ENCODE data around the gene SUGCT. TPM values are rescaled to one million over a fixed set of nuclear protein-coding genes. Genes with fewer than 3 reads are reported as not detected.
"Not testable (repeated sequence)": the region's sequence is repeated elsewhere in the genome, so short reads cannot be mapped to it uniquely, and the experiment has no call there.

Gene SUGCT
- total RNA-seq, 1 donor from 2014 or later: 9.9 TPM

DNA sequence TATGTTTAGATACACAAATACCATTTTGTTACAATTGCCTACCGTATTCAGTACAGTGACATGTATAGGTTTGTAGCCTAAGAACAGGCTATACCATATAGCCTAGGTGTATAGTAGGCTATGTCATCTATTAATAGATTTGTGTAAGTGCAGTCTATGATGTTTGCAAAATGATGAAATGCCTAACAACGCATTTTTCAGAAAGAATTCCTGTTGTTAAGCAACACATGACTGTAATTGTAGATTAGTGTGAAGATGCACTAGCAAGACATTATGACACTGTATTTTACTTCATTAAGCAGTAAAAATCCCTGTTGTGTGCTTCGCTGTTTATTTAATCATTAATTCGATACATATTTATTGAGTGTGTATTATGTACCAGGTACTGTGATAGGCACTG lies 446.0 kb downstream of the SUGCT start:
- DNase-seq: no peak

DNA sequence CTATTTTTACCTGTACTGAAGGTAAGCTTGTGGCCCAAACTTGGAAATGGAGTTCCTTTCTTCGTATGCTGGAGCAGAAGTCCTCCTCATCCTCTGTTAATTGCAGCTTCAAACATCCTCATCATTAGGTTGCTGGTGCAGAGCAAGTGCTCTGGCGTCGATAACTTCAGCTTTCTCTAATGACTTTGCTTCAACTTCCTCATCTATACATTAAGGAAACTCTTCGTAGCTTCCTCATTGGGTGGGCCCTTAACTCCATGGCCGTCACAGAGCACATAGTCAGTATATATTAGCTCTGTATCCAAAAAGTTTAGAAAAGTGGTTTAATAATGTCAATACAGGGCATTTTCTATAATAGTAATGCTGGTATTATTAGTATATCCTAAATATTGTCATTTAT lies 447.7 kb downstream of the SUGCT start:
- DNase-seq: no peak

DNA sequence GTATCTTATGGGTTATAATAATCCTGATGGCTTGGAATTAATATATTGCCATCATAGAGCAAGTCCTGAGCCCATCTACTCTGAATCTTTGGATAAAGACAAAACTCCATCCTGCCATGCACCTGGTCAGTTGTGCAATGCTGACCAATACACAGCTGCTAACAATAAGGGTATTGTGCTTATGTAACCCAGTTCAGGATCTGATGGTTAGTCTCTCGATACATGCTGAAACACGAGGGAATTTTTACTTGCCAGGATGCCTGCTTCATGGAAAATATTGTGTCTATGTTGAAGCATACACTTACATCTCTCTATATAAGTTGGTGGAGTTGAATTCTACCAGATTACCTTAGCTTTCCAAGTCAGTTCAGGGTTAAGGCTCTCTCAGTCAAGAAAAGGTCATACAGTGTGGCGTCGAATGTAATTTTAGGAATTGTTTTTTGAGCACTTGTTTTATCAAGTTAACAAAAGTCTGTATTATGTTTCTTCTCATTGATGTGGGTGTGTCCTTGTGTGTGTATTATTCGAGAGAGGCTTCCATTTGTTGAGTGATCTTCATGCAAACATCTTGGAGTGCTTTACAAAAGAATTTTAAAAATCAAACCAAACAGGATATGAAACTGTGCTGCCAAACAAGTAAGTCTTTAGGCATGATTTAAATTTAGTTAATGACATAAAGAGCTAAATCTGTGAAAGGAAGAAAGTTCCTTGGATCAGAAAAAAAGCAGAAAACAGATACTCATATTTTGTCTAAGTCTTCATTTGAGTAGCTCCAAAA lies 449.1 kb downstream of the SUGCT start:
- peak; percentile 68 for DNase-seq

DNA sequence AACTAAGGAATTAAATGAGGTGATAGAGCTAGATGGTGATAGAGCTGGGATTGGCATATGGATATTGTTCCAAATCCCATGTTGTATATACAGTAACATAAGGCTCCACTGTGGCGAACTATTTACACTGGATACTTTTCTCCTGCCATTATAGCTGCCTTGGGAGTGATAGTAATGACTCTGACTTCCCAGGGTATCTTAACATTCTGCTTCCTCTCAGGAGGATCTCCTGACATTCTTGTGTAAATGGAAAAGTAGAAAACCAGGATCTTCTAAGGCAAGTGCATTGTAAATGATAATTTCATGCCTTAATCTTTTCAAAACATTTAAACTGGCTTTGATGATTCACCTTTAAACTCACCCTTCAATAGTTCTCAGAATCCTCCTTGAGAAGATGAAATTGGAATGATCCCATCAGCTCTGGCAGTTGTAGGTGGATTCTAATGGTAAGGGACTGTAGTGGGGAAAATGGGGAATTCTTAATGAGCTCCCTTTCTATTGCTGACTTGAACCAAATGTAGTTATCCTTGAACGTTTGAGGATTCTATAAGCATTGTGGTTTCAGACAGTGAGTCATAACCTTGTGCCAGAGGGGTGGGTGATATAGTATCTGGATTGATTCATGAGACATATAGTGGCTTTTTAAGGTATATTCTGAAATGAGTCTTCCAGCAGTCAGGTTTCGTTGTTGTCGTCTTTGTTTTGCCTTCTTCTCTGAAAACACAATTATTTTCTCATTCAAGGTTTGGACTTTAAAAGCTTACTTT lies 450.0 kb downstream of the SUGCT start:
- no peak for DNase-seq

DNA sequence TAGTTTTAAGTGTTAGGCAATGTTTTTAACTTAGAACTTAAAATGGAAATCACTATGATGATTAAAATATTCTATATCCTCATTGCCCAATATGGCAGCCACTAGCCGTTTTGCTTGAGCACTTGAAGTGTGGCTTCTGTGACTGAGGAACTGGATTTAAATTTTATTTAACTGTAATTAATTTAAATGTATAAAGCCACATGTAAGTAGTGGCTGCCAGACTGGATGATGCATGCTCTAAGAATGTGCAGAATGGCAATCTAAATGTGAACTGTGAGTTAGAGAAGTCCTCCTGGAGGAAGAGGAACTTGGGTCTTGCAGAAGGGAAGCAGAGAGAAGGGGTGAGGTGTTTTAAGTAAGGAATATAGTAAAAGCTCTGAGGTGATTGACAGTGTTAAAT lies 451.4 kb downstream of the SUGCT start:
- no peak for DNase-seq

DNA sequence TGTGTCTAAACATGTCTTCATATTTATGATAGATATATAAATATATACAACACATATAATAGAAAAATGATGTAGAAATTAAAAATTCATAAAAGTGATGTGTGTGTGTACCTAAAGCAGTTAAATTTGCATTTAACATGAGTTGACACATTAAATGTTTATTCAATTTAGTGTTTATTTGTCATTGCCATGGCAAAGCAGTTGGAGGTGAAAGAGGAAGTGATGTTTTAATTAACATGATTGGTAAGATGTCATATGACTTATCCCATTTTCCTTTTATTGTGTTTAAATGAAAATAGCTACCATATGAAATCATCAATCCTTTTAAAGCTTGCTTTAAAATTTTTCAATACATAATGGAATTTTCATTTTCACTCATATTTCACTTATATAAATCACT lies 452.6 kb downstream of the SUGCT start:
- DNase-seq: no peak

DNA sequence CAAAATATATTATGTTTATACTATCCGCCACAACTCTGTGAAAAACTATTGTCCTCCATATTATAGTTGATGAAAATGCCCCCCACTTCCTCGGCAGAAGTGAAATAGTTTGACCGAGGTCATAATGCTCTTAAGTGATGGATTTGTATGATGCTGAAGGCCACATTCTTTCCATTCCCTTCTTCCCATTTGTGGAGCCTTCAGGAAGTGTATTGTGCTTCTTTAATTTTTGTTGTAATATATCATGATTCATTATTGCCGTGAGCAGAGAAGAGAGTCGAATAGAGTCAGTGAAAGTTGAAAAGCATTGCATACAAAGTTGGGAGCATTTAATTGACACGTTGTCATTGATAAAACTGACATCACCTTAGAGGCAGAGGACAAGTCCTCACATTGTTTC lies 460.3 kb downstream of the SUGCT start:
- no peak for DNase-seq

DNA sequence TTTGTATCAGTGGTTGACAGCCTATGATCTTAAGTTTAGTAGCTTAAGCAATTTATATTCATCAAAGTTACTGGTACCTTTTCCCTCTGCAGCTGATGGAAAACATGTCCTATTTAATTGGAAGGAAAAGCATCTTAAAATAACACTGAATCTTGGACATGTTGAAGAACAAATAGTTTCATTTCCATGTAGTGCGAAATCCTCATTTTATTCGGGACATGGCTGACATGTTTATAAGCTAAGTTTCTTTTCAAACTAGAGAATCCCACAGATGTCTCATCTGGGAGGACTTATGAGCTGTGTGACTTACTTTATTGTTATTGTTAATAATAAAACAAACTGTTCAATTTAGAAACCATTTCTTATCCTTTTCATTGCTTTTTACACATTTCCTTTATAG lies 461.0 kb downstream of the SUGCT start:
- DNase-seq: peak; percentile 17

DNA sequence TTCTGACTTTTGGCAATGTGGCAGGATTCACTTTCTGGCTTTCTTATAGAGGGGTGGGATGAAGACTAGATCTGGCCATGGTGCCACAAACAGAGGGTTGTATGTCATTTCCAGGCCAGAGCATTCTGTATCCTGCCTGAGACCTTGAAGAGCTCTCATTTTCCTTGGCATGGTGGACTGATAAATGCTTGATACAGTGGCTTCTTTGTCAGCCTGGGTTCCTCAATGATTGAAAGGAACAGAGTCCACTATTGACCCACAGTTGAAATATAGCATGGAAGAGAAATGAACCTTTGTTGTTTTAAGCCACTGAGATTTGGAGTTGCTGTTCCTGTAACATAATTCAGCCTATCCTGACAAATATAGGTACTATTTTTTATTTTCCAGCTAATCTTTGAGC lies 462.7 kb downstream of the SUGCT start:
- no peak for DNase-seq

DNA sequence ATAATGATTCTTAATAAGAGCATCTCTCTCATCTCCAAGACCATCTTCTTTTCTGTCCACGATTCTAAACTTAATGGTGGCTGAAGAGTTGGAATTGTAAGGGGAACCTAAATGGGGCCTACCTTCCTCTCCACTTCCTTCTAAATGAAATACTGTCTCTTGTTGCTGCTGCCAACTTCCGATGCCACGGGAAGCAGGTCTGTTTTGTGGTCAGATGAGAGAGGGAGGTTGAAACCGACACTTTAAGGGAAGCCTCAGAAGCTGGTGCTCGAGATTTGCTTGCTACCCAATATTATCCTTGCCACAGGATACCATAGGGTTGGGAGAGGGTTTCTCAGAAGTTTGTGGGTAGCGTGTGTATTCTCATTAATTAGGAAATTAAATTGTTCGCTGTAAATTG lies 464.1 kb downstream of the SUGCT start:
- no peak for DNase-seq

DNA sequence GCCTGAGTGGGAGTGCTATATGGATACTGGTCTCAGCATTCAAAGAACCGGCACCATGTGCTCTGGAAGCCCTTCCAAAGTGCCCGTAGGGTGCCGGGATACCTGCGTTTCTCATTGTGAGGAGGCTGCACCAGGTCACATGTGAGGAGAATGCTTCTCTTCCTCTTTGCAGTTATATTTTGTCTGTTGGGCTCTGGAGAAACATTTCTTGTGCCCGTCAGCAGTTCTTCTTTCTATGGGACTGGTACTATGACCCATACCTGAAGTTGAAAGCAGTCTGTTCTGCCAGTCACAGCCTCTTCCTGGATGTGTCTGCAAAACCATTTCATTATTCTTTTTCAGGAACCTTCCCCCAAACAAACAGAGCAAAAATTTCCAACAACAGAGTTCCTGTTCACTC lies 465.0 kb downstream of the SUGCT start:
- DNase-seq: no peak

DNA sequence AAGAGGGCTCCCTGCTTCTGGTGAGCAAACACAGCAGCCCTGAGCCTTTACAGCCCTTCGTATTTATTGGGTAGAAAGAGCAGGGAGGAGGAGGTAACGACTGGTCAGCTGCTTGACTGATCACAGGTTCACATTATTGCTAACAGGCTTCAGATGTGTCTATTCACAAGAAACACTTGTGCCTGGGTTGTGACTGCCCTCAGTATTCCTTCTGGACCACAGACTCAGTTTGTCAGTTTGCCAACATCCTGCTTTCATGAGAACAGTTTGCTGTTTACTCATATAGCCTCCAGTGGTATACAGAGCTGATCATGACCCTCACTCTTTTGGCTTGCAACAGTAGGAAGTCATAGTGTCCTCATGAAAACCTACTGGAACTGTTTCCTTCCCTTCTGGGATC lies 467.5 kb downstream of the SUGCT start:
- DNase-seq: not testable (repeated sequence)

DNA sequence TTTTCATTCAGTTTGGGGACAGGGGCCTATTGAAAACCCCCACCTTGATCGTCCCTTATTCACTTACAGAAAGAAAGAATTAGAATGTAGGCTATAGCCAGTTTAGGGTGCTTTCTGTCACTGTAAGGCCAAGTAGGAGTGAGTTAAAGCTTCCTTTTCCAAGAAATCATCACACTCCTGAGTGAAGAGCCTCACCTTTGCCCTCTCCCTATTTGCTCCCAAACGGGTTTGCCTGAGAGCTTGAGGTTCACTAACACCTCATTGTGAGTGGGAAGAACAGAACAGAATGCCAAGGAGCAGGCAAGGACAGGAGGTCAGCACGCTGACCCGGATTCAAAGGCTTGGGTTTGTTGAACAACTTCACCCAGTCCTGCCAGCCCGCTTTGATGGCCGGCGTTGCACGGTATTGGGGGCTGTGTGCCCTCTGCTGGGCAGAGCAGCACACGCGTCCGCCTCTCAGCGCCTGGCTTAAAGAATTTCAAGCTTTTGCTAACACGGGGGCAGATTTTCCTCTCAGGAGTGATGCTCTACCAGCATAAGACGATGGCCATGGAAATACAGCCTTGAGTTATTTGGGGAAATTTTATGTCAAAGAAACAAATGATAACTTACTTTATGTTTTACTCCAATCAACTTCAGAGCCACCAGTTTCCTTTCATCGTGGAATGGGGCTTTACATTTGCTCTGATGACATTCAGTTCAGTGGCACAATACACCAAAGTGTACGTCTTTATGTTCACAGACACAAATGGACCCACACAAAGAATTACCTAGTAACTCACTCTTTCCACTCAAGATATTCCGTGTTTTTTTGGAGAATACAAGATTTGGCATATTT lies 470.0 kb downstream of the SUGCT start:
- peak; percentile 68 for DNase-seq

DNA sequence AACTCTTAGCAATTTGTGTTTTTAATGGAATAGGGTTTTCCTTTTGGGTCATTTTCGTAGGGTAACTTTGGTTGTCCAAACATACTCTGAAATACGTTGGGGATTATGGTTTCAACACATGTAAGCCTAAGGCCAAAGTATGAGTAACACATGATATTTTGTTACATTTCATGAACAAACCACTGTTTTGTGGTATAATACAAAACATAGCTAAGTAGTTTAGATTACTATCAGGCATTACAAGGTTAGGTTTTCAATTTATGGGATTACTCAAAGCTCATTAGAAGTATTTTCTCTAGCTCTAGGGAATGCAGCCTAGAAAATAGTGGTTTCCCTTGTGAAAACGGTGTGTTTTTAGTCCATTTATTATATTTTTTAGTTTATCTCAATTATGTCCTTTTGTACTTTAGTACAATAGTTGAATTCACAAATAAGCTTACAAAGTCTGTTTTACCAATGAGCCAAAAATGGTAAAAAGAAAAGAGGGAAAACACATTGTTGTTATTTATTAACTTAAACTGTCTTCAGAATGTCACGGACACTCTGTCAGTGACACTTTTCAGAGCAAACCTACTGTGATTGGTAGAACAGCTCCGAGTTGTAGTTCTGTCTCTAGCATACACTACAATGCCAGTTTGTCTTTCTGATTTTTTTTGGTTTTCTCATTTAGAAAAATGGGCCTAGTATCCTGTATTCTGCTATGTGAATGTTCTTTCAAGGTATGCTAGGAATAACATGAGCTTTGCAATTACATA lies 473.7 kb downstream of the SUGCT start:
- no peak for DNase-seq

DNA sequence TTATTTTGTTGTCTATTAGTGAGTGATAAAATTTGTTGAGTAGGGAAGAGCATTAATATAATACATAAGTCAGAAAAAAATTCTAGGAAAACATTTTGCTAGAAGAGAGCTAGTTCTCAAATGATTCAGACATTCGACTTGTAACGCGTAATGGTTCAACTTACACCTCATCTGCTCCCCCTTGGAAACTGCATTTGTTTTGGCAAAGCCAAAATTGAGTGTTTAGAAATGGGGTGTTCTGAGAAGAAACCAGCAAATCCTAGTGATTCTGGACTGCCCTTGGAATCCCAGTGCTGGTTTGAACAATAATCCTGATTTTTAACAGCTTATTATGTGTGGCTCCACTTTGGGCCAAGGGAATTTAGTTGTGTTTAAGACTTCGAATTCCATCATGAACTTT lies 475.7 kb downstream of the SUGCT start:
- DNase-seq: no peak

DNA sequence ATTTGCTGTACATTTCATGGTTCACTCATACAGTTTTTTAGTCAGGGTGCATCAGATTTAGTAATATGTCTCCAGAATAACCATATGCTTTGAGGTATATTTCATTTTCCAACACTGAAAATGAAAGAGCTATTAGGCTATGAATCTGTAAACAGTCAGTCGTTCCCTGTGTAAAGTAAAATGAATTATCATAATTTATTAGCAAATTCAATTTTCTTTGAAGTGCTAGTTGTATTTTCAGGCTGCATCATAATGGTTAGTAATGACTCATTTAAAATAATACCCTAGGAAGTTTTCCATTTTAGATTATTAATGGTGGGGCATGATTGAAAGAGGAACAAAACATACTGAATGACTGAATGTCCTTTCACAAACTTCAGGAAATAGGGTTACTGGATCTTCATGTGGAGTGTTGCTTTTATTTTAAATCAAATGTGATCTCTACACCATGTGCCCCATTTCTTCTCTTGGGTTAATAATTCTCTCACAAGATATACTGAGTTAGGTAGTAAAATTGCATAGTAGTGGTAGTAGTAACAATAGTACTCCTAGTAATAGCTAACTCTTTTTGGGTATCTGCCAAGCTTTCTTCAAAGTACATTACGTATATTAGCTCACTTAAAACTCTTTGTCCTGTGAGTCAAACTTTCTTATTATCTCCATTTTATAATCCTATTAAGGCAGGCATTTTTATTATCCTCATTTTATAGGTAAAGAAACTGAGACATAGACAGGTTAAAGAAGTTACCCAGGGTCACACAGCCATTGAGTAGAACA lies 476.5 kb downstream of the SUGCT start:
- no peak for DNase-seq

DNA sequence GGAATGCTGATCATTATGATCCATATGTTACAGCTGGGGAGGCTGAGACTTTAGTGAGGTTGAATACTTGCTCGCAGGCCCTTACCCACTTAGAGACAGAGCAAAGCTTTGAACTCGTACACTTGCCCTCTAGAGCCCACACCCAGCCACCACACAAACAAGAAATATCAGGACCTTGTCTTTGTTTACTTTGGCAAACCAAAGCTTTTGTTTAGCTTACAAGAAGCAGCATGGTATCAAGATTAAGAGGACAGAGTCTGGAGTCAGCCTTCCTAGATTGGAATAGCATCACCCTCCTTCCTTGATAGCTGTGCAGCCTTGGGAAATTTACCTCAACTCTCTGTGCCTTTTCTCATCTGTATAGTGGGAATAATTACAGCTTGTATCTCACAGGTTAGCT lies 477.5 kb downstream of the SUGCT start:
- no peak for DNase-seq

DNA sequence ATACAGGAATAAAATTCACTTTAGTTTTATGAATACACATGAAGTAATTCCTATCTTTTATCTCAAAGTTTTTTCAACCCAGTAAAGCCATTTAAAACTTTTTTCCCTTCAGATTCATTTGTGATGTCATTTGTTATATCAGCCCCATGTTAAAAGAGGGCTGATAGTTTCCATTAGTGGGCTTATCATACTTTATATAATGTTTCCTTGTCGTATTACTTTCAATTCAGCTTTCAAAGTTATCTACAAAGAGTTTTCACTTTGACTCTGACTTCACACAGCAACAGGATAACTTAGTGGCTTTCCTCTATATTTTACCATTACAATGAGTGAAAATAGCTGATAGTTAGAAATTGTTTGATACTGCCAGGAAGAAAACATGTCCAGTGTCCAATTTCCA lies 484.8 kb downstream of the SUGCT start:
- no peak for DNase-seq

DNA sequence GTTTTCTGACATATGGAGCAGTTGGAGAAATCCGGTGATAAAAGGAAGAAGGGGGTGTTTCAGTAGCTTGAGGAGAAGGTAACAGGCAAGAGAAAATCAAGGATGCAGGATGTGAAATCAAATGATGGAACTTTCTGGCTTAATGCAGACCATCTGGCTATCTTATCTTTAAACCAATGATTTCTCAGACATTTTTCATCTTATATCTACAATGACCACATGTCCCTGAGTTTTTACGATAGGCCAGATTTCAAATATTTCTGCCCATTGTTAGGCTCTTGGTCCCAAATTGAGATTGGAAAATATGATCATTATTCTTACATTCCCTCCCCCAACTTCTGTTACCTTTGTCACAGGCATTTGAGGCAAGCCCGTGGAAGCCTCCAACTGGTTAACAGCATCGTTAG lies 486.8 kb downstream of the SUGCT start:
- DNase-seq: no peak

DNA sequence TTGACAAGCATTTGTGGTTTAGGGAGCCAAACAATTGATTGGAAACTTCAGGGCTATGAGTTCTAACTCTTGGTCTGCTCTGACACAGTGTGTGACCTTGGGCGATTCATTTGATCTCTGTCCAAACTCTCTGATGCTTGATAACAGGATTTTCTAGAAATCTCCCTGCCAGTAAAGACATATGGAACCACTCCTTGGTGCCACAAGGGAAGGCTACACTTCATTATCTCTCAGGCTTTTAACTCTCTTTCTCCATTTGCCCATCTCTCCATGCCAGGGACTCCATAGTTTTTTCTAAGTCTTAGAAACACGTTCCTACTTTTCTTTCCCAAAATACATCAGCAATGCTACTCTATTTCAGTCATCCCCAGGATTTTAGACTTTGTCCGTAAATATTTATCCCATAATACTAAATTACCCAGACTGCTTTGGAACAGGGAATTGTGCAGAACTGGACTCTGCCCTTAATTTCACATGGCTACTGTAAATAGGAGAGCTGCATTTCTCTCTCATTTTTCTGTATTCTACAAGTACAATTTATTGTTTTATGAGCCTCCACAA lies 488.2 kb downstream of the SUGCT start:
- no peak for DNase-seq

DNA sequence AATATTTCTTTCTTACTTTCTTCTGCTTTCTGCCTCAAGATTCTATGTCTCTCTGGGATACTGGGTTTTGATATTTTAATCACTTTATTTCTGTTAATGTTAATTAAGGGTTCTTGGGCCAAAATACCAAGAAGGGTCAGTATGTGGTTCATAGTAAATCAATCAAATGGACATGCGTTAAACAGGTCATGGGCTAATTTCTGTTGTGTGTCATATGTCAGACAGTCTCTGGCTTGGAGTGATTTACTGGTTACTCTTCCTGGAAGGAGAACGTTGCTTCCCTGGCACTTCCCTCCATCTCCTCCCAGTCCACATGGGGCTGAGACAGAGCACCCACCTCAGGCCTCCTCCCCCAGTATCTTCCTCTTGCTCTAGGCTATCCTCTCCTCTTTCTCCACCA lies 489.1 kb downstream of the SUGCT start:
- DNase-seq: no peak
